Measurements from ENCODE around the gene BCO2. TPM values are rescaled to one million over a fixed set of nuclear protein-coding genes. Genes with fewer than 3 reads are reported as not detected.
A peak's percentile ranks its signal among the peaks of the same experiment; 100 is the strongest.

Gene BCO2
- total RNA-seq, 4 donors from 2014 or later: 5.1 to 31.2 (median 20.6) TPM

GRCh38 chr11:112134473-112134872, 40.8 kb upstream of the BCO2 start:
- no peaks in the 10 kb centered on the region for H3K9me3 ChIP-seq
- H3K27ac ChIP-seq: no peak overlapping the region
- WGBS, 2 donors: 38 to 64% methylated on average over 4 of the region's 4 CpGs
- no peaks in the 10 kb centered on the region for H3K4me1 ChIP-seq
- DNase-seq (ENCODE audit: low spot score in 2 of 2): no peak
- no peaks in the 10 kb centered on the region for H3K27me3 ChIP-seq
- H3K36me3 ChIP-seq: no peaks in the 10 kb centered on the region
- H3K4me3 ChIP-seq: no peak overlapping the region
- TF ChIP-seq EP300 (IDR thresholded peaks at IDR 0.05): no peak
- no peak for TF ChIP-seq CTCF (IDR thresholded peaks at IDR 0.05)
- no peak for TF ChIP-seq POLR2A (IDR thresholded peaks at IDR 0.05)

GRCh38 chr11:112143597-112143996, 31.7 kb upstream of the BCO2 start:
- no peak for TF ChIP-seq CTCF (IDR thresholded peaks at IDR 0.05)
- no peak for TF ChIP-seq POLR2A (IDR thresholded peaks at IDR 0.05)
- TF ChIP-seq EP300 (IDR thresholded peaks at IDR 0.05): no peak
- Histone ChIP-seq H3K4me1 (no peaks in the 10 kb centered on the region), H3K4me3 (no peak overlapping the region), H3K36me3 (peaks cover 0 to 37% (median 0%) of the 10 kb centered on the region in 3 donors), H3K9me3 (peaks cover 0 to 9% (median 0%) of the 10 kb centered on the region in 4 donors), H3K27ac (no peak overlapping the region), H3K27me3 (no peaks in the 10 kb centered on the region)
- no peak for DNase-seq (ENCODE audit: low spot score in 2 of 2)
- WGBS, 2 donors: 87 to 90% methylated on average over 3 of the region's 3 CpGs

DNA sequence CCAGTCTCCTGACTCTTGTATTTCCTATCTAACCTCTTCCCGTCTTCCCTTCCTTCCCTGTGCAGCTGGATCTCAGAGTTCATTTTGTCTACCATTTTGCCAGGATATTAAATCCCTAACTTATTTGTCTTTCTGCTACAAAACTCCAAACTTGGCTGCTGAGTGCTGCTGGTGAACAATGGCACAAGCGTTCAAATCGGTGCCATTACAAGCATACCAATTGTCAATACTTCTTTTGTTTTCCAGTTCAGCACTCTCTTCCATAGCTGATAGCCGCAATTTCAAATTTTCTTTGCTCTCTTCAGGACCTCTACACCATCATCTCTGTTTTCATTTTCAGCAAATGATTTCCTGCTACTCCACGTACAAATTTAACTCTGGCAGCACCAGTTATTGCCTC, 24.8 kb upstream of the BCO2 start:
- H3K36me3 ChIP-seq: peaks cover 0 to 6% (median 0%) of the 10 kb centered on the region in 3 donors
- H3K27me3 ChIP-seq: no peaks in the 10 kb centered on the region
- H3K4me1 ChIP-seq: no peaks in the 10 kb centered on the region
- H3K27ac ChIP-seq: peak overlapping the region in 1 of 4 donors; percentile 52
- no peak for TF ChIP-seq CTCF (IDR thresholded peaks at IDR 0.05)
- no peak for TF ChIP-seq EP300 (IDR thresholded peaks at IDR 0.05)
- no peak for TF ChIP-seq POLR2A (IDR thresholded peaks at IDR 0.05)
- H3K4me3 ChIP-seq: no peak overlapping the region
- no peak for DNase-seq (ENCODE audit: low spot score in 2 of 2)
- no peaks in the 10 kb centered on the region for H3K9me3 ChIP-seq
- WGBS, 2 donors: 32 to 45% methylated on average over 5 of the region's 5 CpGs

DNA sequence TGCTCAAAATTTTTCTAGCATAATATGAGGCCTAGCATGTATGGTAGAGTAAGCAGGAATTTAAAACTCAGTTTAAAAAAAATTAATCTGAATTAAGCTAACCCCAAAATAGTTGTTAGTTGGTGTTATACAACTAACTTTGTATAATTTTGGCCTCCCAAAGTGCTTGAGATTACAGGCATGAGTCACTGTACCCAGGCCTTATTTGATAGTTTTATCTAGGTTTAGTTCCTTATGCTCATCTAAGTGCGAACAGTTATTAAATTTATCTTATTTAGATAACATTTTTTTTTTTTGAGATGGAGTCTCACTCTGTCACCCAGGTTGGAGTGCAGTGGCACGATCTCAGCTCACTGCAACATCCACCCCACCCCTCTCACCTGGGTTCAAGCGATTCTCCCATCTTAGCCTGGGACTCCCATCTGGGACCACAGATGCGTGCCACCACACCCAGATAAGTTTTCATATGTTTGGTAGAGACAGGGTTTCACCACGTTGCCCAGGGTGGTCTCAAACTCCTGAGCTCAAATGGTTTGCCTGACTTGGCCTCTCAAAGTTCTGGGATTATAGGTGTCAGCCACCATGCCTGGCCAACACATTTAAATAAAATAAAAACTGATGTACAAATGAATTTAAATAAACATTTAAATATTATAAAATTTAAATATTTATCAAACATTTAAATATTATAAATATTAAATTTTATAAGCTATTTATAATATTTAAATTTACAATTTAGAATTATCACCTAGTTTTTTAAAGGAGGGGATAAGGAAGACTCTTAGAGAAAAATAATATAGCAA, 19.0 kb upstream of the BCO2 start:
- TF ChIP-seq EP300 (IDR thresholded peaks at IDR 0.05) (no peak), POLR2A (IDR thresholded peaks at IDR 0.05) (no peak), CTCF (IDR thresholded peaks at IDR 0.05) (no peak)
- Histone ChIP-seq H3K4me3 (no peak overlapping the region), H3K36me3 (peaks cover 0 to 3% (median 0%) of the 10 kb centered on the region in 3 donors), H3K4me1 (peaks cover 0 to 37% (median 7%) of the 10 kb centered on the region in 4 donors), H3K27me3 (no peaks in the 10 kb centered on the region), H3K27ac (peak overlapping the region in 2 of 4 donors; percentile 58 to 73), H3K9me3 (no peaks in the 10 kb centered on the region)
- WGBS, 2 donors: 89 to 92% methylated on average over 5 of the region's 5 CpGs
- no peak for DNase-seq (ENCODE audit: low spot score in 2 of 2)
